SU-DHL-6 (cell line): ENCODE results near the gene SLITRK2.

Source experiments
- H2AFZ ChIP-seq: fragments of 200-600 bp; sonication (generic); 2 replicates; pipeline ENCODE4 v1.6.1; 2014; ENCODE audit warnings: low read depth, mild to moderate bottlenecking, moderate library complexity, mixed read lengths, antibody characterized with exemption, low read length; ENCODE audit not compliant: severe bottlenecking
- H3F3A ChIP-seq: fragments of 200-600 bp; shearing (Covaris generic); 2 replicates; pipeline ENCODE4 v1.6.0; 2016; ENCODE audit warnings: antibody characterized with exemption, mild to moderate bottlenecking; ENCODE audit not compliant: insufficient read depth
- H3K27ac ChIP-seq: fragments of 200-600 bp; sonication (generic); 2 replicates; pipeline ENCODE4 v1.5.1; 2016; ENCODE audit warnings: low read depth, mild to moderate bottlenecking, low read length, moderate library complexity, mixed read lengths
- H3K27me3 ChIP-seq: fragments of 200-600 bp; sonication (generic), shearing (Covaris generic); 2 replicates; pipeline ENCODE4 v1.6.0; 2014; ENCODE audit warnings: mild to moderate bottlenecking, low read length
- H3K36me3 ChIP-seq: fragments of 200-600 bp; sonication (generic); 2 replicates; pipeline ENCODE4 v1.6.1; 2014; ENCODE audit warnings: mild to moderate bottlenecking, low read length, mixed read lengths
- H3K4me2 ChIP-seq: fragments of 300-600, 200-600 bp; shearing (Covaris generic), sonication (generic); 2 replicates; pipeline ENCODE4 v1.6.0; 2014; ENCODE audit warnings: low read length, low read depth, mild to moderate bottlenecking; ENCODE audit not compliant: poor library complexity, severe bottlenecking
- H3K4me3 ChIP-seq: fragments of 200-600 bp; sonication (generic); 2 replicates; pipeline ENCODE4 v1.5.1; 2014; ENCODE audit warnings: antibody characterized with exemption, low read length, mild to moderate bottlenecking, mixed read lengths; ENCODE audit not compliant: insufficient read depth, poor library complexity, severe bottlenecking
- H3K79me2 ChIP-seq: fragments of 200-600 bp; sonication (generic); 2 replicates; pipeline ENCODE4 v1.6.1; 2014; ENCODE audit warnings: mild to moderate bottlenecking, low read length, moderate library complexity; ENCODE audit not compliant: insufficient read depth
- H3K9ac ChIP-seq: fragments of 200-600 bp; sonication (generic); 2 replicates; pipeline ENCODE4 v1.7.0; 2014; ENCODE audit warnings: mild to moderate bottlenecking, low read length
- H3K9me2 ChIP-seq: fragments of 200-600 bp; sonication (generic); replicated peaks from 2 replicates; pipeline ENCODE4 v1.6.1; 2014; ENCODE audit warnings: low read length; ENCODE audit not compliant: insufficient read depth
- H3K9me3 ChIP-seq: fragments of 200-600 bp; sonication (generic); 2 replicates; pipeline ENCODE4 v1.6.1; 2014; ENCODE audit warnings: low read length, mixed read lengths; ENCODE audit not compliant: insufficient read depth
- H4K20me1 ChIP-seq: fragments of 200-600 bp; sonication (generic); 2 replicates; pipeline ENCODE4 v1.6.1; 2014; ENCODE audit warnings: low read depth, mild to moderate bottlenecking, antibody characterized with exemption, low read length, moderate library complexity, mixed read lengths
- EZH2phosphoT487 ChIP-seq: fragments of 200-600 bp; sonication (generic), shearing (Covaris generic); conservative IDR thresholded peaks from 2 replicates; pipeline ENCODE4 v1.6.1; 2018; ENCODE audit warnings: mild to moderate bottlenecking, antibody characterized with exemption, low read length, moderate library complexity, mixed read lengths
- TF ChIP-seq, protein P1 (sequence below): fragments of 200-600 bp; sonication (generic); IDR thresholded peaks from one replicate; pipeline ENCODE4 v1.5.1; 2017; ENCODE audit warnings: antibody characterized with exemption, mild to moderate bottlenecking, low read length, moderate library complexity; ENCODE audit not compliant: insufficient read depth, poor library complexity, severe bottlenecking

Gene SLITRK2

DNA sequence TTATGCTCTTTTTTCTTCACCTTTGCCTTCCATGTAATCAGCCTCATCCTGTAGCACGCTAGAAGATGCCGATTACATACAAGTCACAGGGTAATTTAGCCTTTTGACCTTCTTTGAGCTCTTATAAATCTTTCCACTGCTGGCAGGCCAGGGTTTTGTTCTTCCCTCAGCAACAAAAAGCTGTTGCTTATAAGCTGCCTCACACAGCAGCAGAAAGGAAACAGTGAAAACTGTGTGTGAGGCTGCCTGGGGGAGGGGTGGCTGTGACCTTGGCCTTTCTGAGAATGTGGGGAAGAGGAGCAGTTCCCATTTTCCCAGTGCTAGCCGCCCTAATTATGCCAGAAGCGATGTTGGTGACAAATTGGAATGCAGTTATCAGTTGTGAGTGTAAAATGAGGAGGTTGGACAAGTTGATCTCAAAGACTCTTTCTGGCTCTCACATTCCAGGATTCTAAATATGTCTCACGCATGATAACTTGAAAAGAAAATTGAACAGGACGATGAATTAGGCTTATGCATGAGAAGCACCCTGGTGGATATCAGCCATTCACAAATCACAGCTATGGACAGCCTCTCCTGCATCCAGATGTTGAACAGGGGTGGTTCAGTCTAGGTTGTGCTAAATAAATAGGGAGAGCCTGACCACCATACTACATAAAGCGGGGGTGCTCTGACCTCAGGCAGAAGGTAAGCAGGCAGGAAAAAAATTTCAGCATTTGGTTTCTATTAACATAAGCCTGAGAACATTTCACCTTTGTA, 25.7 kb downstream of the SLITRK2 start:
- Histone ChIP-seq H3K27me3 (no peaks in the 10 kb centered on the region), H3K79me2 (no peaks in the 10 kb centered on the region), H3F3A (no peaks in the 10 kb centered on the region), H3K36me3 (no peaks in the 10 kb centered on the region), H3K4me2 (no peak overlapping the region), H3K9ac (no peak overlapping the region), H4K20me1 (no peaks in the 10 kb centered on the region), H2AFZ (no peak overlapping the region), H3K9me3 (no peaks in the 10 kb centered on the region), H3K9me2 (no peaks in the 10 kb centered on the region), H3K4me3 (no peak overlapping the region), H3K27ac (no peak overlapping the region)
- TF ChIP-seq, protein P1, sequence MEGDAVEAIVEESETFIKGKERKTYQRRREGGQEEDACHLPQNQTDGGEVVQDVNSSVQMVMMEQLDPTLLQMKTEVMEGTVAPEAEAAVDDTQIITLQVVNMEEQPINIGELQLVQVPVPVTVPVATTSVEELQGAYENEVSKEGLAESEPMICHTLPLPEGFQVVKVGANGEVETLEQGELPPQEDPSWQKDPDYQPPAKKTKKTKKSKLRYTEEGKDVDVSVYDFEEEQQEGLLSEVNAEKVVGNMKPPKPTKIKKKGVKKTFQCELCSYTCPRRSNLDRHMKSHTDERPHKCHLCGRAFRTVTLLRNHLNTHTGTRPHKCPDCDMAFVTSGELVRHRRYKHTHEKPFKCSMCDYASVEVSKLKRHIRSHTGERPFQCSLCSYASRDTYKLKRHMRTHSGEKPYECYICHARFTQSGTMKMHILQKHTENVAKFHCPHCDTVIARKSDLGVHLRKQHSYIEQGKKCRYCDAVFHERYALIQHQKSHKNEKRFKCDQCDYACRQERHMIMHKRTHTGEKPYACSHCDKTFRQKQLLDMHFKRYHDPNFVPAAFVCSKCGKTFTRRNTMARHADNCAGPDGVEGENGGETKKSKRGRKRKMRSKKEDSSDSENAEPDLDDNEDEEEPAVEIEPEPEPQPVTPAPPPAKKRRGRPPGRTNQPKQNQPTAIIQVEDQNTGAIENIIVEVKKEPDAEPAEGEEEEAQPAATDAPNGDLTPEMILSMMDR = no peak
- no peak for TF ChIP-seq EZH2phosphoT487

DNA sequence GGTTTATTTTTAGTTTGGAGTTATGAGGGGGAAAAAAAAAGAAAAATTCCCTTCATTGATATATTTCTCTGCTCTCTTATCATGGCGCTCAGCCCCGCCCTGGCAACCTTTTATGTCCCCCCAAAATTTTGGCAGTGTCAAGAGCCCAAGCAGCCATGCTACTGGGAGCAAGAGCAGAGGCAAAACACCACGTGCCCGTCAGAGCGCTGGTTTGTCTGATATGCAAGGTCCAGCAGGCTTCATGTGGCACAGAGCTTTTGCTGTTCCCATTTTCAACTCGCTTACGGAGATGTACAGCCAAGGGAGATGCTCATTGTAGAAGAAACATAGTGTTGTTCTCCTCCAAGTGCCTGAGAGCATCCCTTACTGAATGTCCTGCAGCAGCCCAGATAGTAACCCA, 27.3 kb downstream of the SLITRK2 start:
- H3K9me3 ChIP-seq = no peaks in the 10 kb centered on the region
- H4K20me1 ChIP-seq = no peaks in the 10 kb centered on the region
- H3K4me2 ChIP-seq = no peak overlapping the region
- no peak overlapping the region for H3K4me3 ChIP-seq
- H3F3A ChIP-seq = no peaks in the 10 kb centered on the region
- no peaks in the 10 kb centered on the region for H3K9me2 ChIP-seq
- TF ChIP-seq, protein P1 = no peak
- TF ChIP-seq EZH2phosphoT487 = no peak
- no peak overlapping the region for H3K9ac ChIP-seq
- H3K27ac ChIP-seq = no peak overlapping the region
- H2AFZ ChIP-seq = no peak overlapping the region
- no peaks in the 10 kb centered on the region for H3K36me3 ChIP-seq
- no peaks in the 10 kb centered on the region for H3K27me3 ChIP-seq
- no peaks in the 10 kb centered on the region for H3K79me2 ChIP-seq

DNA sequence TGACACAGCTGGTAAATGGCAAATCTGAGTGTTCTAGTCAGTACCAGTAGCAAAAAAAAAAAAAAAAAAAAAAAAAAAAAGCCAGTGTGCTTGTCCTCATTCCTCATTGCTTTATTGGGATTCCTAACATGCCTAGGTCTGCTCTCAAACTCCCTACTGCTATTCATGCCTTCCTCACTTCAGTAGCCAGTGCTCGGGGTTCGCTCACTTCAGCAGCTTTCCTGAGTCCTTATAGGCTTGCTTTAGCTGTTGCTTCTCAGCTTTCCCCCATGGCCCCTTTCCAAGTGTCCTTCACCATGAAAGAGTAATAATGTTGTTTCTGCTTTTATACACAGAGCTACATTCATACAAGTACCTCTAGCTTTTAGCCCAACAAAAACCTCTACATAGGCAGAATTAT, 30.8 kb downstream of the SLITRK2 start:
- H3K9me3 ChIP-seq = no peaks in the 10 kb centered on the region
- no peak for TF ChIP-seq EZH2phosphoT487
- TF ChIP-seq, protein P1 = no peak
- no peak overlapping the region for H2AFZ ChIP-seq
- no peaks in the 10 kb centered on the region for H3K9me2 ChIP-seq
- no peak overlapping the region for H3K27ac ChIP-seq
- no peak overlapping the region for H3K4me3 ChIP-seq
- H3K79me2 ChIP-seq = no peaks in the 10 kb centered on the region
- no peaks in the 10 kb centered on the region for H3K27me3 ChIP-seq
- H4K20me1 ChIP-seq = no peaks in the 10 kb centered on the region
- no peaks in the 10 kb centered on the region for H3F3A ChIP-seq
- H3K9ac ChIP-seq = no peak overlapping the region
- no peak overlapping the region for H3K4me2 ChIP-seq
- H3K36me3 ChIP-seq = no peaks in the 10 kb centered on the region
